ENCODE results near the gene BMPR1B.
"Not testable (repeated sequence)": the region's sequence is repeated elsewhere in the genome, so short reads cannot be mapped to it uniquely, and the experiment has no call there.

- TF ChIP-seq CTCF (conservative IDR thresholded peaks at IDR 0.05; ENCODE audit: low read depth, low read length); EZH2 (IDR thresholded peaks at IDR 0.05; ENCODE audit: low read length, unreplicated experiment): not testable (repeated sequence)
Observed at GRCh38 chr4:95134016-95134415, 376.3 kb downstream of the BMPR1B start.

Data from PC-3 (cell line).